Activated CD4-positive, alpha-beta T cell treated with anti-CD3 and anti-CD28 coated beads, Interleukin-2, Interleukin-4, amounts not matched to agents 100 ng/mL and 50 ng/mL, durations not matched to agents 16 hours and 8 hours (primary cell): ENCODE results near the gene CYP2U1.

Experiments
- DNase-seq: peaks from one replicate; pipeline ENCODE4 v3.0.0-alpha.2; 2020; ENCODE audit warnings: low spot score

Gene CYP2U1

DNA sequence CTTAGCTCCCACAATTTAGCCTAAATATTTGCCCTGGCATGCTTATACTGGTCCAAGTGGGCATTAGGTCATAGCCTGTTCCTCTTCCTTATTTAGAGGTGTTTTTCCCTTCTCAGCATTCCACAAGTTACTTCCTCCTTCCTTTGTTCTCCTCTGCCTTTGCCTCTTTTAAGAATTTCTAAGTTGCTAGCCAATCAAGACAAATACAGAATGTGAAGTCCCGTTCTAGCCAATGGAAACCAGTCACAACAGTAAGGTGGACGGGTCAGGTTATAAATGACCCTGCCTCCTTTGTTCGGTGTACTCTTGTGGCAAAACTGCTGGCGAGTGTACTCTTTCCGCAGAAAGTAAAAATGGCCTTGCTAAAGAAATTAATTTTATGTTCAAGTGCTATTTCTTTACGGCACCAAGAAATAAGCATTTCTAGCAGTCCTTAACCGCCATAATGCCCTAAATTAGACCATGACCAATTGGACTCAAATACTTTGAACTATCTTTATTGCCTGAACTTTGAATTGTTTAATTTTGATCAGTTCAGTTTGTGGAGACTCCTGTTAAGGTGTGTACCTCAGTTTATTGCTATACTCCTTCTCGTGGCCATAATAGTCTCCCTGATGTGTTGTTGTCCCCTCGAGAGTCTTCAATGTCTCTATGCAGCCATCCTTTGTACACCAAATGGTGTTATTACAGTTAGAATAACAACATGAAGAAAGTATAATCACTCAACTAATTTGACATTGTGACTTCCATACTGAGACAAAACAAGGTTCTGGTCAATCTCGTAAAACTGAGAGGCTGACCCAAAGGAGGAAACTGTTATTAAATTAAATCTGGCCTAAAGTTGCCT, 56.8 kb downstream of the CYP2U1 start:
- DNase-seq, result no peak

- no peak for DNase-seq
Observed at GRCh38 chr4:107988763-107989035, 57.4 kb downstream of the CYP2U1 start.

GRCh38 chr4:107989162-107989536, 57.8 kb downstream of the CYP2U1 start:
- no peak for DNase-seq

- DNase-seq, result peak; percentile 94
Observed at GRCh38 chr4:107989537-107990386, 58.4 kb downstream of the CYP2U1 start, which contains the start of gene HADH. HADH (plus strand) TSS chr4:107989889; CDS start chr4:107989933, 44 bp downstream.

DNA sequence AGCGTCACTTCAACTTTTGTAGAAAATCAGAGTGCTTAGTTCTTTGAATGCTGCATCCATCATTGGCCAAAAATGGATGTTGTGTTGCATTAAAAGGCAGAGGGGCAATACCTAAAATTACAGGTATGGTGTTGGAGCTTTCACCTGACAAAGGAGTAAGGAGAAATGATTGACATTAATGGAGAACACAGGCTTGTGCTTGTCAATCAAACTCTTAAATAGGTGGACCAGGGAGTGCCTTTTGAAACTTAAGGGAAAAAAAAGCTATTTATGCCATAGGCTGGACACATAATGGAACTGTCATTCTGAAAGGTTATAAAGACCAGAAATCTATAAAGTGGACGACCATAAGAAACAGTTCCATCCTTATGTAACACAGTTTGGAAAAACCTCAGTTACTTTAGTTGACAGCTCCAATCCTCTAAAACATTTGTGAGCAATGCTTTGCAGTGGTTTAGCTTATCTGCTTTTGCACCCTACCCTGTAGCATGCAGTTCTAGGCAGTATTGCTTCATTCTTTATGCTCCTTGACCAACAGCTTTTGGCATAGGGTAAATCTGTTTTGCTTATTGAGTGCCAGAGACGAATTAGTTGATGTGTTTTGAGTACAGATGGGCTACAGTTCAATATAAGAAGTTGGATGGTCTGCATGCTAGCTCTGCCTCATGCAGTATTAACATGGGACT, 60.7 kb downstream of the CYP2U1 start:
- no peak for DNase-seq

- DNase-seq, result no peak
Observed at GRCh38 chr4:107993969-107994368, 62.6 kb downstream of the CYP2U1 start.

- DNase-seq, result no peak
Observed at GRCh38 chr4:107994894-107995293, 63.5 kb downstream of the CYP2U1 start.

DNA sequence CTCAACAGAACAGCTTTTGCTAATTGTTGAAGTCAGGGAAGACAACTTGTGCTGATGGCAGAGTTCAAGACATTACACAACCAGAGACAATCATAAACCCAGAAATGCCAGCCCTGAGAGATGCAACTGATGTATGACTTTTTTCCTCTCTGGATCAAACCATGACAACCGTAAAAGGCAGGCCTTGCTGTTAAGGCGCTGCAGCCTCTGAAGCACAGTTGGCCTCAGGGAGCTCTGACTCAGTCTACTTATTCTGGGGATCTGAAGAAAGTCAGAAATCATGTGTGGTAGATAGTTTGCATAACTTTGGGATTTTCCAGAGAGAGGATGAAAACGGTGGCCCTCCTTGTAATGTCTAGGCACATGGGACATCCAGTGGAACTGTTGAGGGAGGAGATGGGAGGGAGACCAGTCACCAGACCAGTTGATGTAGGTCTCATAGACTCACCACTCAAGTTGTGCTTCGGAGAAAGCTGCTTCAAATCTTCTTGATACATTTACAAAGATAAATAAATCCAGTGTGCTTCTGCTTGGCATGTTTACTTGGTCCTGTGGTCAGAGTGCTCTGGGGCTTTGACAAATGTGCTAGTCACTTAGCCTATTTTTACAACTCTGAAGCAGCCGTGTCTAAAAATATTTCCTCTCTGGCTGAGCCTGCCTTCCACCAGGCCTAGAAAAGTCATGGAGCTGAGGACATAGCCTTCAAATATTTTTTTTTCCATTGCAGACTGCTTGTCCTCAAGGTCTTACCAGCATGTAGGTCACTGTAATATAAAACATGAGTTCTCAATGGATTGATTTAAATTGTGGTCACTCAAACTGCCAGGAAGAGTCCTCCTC, 65.8 kb downstream of the CYP2U1 start:
- DNase-seq, result no peak

- DNase-seq, result no peak
Observed at GRCh38 chr4:107997794-107998193, 66.4 kb downstream of the CYP2U1 start.

DNA sequence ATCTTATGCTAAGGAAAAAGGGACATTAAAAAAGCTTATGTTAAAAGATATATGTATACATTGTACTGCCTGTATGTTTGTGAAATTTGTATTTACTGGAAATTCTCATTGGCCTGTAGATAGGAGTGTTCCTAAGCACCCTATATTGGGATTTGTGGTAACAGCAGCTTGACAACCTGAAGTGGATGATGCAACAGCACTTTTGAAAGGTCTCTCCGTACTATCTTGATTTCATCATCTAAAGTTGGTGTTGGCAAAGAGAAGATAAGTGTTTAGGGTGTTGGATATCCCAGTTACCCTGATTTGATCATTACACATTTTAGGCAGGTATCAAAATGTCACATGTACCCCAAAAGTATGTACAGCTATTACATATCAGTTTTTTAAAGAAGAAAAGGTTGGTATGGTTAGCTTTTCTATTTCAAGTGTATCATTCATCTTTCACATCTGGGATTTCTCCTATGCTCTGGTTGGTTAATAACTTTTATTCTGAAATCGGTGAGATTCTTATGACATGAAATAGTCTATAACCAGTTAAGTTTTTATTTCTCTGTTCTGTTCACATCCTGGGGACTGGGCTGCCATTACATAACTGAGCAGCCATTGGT, 68.7 kb downstream of the CYP2U1 start:
- DNase-seq, result no peak

- no peak for DNase-seq
Observed at GRCh38 chr4:108001540-108002135, 70.3 kb downstream of the CYP2U1 start.
